HG02759 (cell line): Measurements from ENCODE around the gene CLEC18A.
"Not testable (repeated sequence)": the region's sequence is repeated elsewhere in the genome, so short reads cannot be mapped to it uniquely, and the experiment has no call there.

Experiments
- ATAC-seq: cut with Tn5 transposase; IDR thresholded peaks from one replicate; pipeline ENCODE4 v1.9.1; 2021; ENCODE audit warnings: mild to moderate bottlenecking, moderate library complexity; ENCODE audit not compliant: unreplicated experiment

The CLEC18A gene

GRCh38 chr16:69929480-69929879 is 21.7 kb upstream of the CLEC18A start:
- ATAC-seq = no peak

DNA sequence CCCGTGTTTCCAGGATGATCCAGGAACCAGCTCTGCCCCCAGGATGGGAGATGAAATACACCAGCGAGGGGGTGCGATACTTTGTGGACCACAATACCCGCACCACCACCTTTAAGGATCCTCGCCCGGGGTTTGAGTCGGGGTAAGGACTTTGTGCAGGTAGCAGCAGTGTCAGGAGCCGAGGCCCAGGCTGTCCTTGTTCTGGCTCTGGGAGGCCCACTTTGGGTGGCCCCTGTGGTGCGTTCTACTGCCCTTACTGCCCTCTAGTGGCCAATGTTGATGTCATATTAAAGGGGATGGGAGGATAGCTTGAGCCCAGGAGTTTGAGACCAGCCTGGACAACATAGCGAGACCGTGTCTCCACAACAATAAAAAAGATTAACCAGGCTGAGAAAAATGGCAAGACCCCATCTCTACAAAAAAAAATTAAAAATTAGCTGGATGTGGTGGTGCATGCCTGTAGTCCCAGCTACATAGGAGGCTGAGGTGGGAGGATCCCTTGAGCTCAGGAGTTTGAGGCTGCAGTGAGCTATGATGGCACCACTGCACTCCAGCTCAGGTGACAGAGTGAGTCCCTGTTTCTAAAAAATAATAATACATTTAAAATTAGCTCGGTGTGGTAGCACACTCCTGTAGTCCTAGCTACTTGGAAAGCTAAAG is 20.9 kb upstream of the CLEC18A start:
- ATAC-seq = no peak

GRCh38 chr16:69931631-69932030 is 19.5 kb upstream of the CLEC18A start:
- ATAC-seq = no peak

DNA sequence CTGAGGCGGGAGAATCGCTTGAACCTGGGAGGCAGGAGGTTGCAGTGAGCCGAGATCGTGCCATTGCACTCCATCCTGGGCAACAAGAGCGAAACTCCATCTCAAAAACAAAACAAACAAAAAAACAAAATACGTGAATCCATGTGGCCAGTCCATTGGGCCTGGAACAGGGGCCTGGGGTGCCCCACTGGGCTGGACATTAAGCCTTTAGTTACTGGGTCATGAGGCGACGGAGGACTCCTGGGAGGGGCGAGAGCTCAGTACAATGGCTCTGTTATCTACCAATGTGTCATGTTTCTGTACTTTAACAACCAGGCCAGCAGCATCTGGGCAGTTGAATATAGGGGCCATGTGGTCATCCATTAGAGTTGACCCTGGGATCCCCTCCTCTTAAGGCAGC is 18.9 kb upstream of the CLEC18A start:
- ATAC-seq = no peak

GRCh38 chr16:69932691-69933392 is 18.3 kb upstream of the CLEC18A start:
- ATAC-seq = no peak

DNA sequence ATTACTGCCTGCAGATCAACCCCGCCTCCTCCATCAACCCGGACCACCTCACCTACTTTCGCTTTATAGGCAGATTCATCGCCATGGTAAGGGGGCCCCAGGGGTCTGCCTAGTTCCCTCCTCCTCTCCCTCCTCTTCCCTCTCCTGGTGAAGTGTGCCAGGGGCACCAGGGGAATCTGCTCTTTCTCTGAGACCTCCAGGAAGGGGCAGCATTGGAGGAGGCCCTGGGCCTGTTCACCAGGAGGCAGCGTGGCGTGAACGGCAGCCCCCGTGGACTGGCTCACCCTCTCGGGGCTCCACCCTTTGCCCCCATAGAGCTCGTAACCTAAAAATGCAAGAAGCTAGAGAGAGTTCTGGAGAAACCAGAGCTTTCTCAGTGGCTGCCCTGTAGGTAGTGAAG is 17.1 kb upstream of the CLEC18A start:
- ATAC-seq = no peak

GRCh38 chr16:69934751-69935150 is 16.4 kb upstream of the CLEC18A start:
- ATAC-seq = no peak

GRCh38 chr16:69935278-69935711 is 15.8 kb upstream of the CLEC18A start:
- ATAC-seq = no peak

DNA sequence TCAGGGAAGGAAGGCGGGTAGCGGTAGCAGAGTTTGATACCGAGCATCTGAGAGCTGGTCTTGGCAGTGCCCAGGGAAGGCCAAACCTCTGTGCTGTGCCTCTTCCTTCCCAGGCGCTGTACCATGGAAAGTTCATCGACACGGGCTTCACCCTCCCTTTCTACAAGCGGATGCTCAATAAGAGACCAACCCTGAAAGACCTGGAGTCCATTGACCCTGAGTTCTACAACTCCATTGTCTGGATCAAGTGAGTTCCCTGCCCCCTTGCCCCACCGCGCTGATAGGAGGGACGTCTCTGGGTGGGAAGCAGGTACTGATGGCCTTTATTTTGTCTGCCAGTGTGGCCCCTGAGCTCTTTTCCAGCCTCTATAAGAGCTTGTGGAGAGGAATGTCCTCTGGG is 15.4 kb upstream of the CLEC18A start:
- no peak for ATAC-seq

GRCh38 chr16:69936252-69936651 is 14.9 kb upstream of the CLEC18A start:
- ATAC-seq = no peak

GRCh38 chr16:69936751-69937211 is 14.4 kb upstream of the CLEC18A start:
- no peak for ATAC-seq

DNA sequence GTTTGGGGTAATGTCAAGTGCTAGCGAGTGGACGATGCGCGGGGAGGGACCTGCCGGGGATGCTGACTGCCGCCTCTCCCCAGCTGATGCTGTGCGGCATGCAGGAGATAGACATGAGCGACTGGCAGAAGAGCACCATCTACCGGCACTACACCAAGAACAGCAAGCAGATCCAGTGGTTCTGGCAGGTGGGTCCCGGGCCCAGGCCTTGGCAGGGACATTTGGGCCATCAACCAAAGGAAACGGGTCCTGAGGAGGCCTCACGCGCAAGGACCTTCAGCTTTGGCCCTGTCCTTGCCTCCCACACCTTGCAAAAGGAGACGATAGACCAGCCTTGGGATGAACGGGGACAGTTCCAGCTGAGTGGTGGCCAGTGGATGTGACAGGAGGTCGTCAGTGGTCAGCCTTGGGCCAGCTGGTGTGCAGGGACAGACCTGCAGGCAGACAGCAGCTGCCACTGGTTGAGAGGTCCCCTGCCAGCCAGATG is 13.6 kb upstream of the CLEC18A start:
- ATAC-seq = no peak

DNA sequence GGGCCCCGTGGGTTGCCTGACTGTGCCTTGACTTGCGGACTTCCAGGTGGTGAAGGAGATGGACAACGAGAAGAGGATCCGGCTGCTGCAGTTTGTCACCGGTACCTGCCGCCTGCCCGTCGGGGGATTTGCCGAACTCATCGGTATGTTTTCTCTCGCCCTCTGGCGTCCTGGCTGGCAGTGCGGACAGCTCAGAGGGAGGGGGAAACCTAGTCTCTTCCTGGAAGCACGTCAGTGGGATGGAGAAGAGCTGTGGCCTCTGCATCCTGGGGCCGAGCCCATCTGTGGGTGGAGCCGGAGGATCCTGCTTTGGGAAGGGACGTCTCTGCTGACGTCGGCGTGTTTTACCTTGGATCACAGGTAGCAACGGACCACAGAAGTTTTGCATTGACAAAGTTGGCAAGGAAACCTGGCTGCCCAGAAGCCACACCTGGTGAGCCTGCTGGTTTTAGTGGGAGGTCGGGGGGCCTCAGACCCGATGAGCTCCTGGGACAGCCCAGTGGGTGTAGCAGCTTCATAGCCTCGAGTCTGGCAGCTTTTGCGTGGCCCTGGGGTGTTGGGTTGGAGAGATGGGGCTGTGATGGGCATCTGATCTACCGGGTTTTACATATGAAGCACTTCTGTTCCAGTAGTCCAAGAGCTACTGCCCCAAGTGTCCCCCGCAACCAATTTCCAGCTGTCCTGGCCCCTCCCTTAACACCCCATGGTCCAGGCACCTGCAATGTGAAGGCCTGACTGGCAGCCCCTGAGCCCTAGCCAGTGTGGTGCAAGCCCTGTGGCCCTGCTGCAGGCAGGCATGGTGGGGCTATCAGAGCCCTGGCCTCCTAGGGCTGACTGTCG is 11.9 kb upstream of the CLEC18A start:
- no peak for ATAC-seq

GRCh38 chr16:69939821-69940585 is 11.1 kb upstream of the CLEC18A start:
- no peak for ATAC-seq

- no peak for ATAC-seq
Measured at GRCh38 chr16:69940676-69941075, 10.5 kb upstream of the CLEC18A start.

DNA sequence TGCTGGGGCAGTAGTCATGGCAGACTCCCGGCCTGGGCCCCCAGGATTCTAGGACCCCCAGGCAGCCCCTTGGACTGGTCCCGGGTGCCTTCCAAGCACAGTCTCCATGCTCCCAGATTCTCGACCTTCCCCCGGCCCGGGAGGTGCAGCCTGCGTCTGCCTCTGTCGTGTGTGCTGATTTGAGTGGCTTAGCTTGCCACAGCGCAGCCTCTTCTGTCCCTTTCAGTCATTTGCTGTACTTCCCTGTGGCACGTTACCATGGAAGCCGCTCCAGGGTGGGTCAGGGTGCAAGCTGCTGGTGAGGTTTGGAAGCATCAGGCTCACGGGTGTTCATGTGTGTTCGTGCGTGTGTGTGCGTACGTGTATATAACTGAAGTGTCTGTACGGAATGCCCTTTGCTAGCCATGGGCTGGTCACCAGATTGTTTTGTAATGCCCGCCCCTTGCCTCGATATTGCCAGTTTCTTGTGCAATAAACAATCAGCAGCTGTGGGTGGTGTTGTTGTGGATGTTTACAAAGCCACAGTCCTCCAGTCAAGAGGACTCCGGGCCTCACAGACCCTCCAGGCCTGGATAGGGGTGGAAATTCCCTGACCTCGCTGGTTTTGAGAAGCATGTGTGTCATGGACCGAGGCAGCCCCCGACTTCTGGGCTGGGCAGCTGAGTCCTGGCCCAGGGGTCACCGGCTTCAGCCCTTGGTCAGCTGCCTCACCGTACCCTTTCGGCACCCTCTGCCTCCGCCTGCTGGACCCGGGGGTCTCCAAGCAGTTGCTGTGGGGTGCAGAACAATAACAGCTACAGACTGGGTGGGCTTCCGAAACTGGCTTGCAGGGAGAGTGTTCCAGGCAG is 9.7 kb upstream of the CLEC18A start:
- no peak for ATAC-seq

- no peak for ATAC-seq
Measured at GRCh38 chr16:69942099-69942491, 9.0 kb upstream of the CLEC18A start.

- ATAC-seq = no peak
Measured at GRCh38 chr16:69942627-69943170, 8.4 kb upstream of the CLEC18A start.

- ATAC-seq = not testable (repeated sequence)
Measured at GRCh38 chr16:69943241-69944036, 7.7 kb upstream of the CLEC18A start.
